Ovary (tissue), 3 donors: ENCODE measurements around the gene NT5DC4.

Experiments used
- POLR2A ChIP-seq: fragments of 450-650 bp; IDR thresholded peaks from one replicate; pipeline ENCODE4 v1.6.1; 2017; ENCODE audit warnings: antibody characterized with exemption, mild to moderate bottlenecking, moderate library complexity
- TF ChIP-seq, protein P1 (sequence below), 3 donors: fragments of 450-650 bp in 2 of 3; fragments of 200-600 bp in 1 of 3; IDR thresholded peaks; one replicate each; pipeline versions ENCODE4 v1.5.1 to v1.8.0; 2016 to 2022; ENCODE audit warnings: antibody characterized with exemption in 3 of 3, mild to moderate bottlenecking in 1 of 3
- donor health status: DM: no; HTN: no; CAD: no.

GRCh38 chr2:112724591-112725525, 4.0 kb downstream of the NT5DC4 start:
- TF ChIP-seq POLR2A, result no peak
- TF ChIP-seq, protein P1, sequence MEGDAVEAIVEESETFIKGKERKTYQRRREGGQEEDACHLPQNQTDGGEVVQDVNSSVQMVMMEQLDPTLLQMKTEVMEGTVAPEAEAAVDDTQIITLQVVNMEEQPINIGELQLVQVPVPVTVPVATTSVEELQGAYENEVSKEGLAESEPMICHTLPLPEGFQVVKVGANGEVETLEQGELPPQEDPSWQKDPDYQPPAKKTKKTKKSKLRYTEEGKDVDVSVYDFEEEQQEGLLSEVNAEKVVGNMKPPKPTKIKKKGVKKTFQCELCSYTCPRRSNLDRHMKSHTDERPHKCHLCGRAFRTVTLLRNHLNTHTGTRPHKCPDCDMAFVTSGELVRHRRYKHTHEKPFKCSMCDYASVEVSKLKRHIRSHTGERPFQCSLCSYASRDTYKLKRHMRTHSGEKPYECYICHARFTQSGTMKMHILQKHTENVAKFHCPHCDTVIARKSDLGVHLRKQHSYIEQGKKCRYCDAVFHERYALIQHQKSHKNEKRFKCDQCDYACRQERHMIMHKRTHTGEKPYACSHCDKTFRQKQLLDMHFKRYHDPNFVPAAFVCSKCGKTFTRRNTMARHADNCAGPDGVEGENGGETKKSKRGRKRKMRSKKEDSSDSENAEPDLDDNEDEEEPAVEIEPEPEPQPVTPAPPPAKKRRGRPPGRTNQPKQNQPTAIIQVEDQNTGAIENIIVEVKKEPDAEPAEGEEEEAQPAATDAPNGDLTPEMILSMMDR (IDR thresholded peaks at IDR 0.05), result no peak
